Epithelial cell of proximal tubule (primary cell): ENCODE results near the gene RASA1. TPM values are rescaled to one million over a fixed set of nuclear protein-coding genes. Genes with fewer than 3 reads are reported as not detected.

Source experiments
- DNase-seq: peaks from one replicate; pipeline ENCODE4 v3.0.0-alpha.2; 2011; ENCODE audit warnings: low read depth
- H3K4me3 ChIP-seq: 2 replicates; pipeline ENCODE4 v1.5.1; 2011; ENCODE audit warnings: low read depth, mild to moderate bottlenecking, low read length
- total RNA-seq: library from RNA; depleted of rRNA; stranded (reverse); fragments of >200 nt; gene quantifications from 2 replicates; pipeline ENCODE4 v1.2.3, GENCODE V29; 2015
- TF ChIP-seq, protein P1 (sequence below): conservative IDR thresholded peaks from 2 replicates; pipeline ENCODE4 v1.5.1; 2012; ENCODE audit warnings: low read depth, mild to moderate bottlenecking, low read length

RASA1 gene
- total RNA-seq, 1 donor from 2014 or later = 40.7 TPM

DNA sequence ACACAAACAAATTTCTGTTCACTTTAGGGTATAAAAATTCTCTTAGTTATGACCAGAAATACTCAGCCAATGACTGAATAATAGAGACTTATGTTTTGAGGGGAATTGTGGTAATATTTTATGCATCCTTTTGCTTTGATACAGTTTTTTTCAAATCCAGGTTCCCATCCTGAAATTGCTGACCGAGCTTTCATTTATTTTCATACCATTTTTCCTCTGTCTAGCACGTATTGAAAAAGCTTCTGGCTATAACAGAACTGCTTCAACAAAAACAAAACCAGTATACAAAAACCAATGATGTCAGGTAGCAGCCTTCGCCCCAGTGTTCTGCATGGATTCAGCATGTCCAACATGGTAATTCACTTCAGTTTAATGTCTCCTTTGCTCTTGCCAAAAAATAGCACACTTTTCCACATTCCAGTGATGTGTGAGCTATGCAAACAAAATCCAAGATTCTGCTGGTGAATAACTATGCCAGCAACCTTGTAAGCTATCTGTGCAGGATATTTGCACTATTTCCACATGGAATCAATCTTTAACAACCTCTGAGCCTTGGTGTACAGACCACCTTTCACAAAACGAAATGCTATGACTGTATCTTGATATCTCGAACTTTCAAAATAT, 123.0 kb downstream of the RASA1 start:
- TF ChIP-seq, protein P1, sequence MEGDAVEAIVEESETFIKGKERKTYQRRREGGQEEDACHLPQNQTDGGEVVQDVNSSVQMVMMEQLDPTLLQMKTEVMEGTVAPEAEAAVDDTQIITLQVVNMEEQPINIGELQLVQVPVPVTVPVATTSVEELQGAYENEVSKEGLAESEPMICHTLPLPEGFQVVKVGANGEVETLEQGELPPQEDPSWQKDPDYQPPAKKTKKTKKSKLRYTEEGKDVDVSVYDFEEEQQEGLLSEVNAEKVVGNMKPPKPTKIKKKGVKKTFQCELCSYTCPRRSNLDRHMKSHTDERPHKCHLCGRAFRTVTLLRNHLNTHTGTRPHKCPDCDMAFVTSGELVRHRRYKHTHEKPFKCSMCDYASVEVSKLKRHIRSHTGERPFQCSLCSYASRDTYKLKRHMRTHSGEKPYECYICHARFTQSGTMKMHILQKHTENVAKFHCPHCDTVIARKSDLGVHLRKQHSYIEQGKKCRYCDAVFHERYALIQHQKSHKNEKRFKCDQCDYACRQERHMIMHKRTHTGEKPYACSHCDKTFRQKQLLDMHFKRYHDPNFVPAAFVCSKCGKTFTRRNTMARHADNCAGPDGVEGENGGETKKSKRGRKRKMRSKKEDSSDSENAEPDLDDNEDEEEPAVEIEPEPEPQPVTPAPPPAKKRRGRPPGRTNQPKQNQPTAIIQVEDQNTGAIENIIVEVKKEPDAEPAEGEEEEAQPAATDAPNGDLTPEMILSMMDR = no peak
- DNase-seq = no peak
- H3K4me3 ChIP-seq = no peak overlapping the region

DNA sequence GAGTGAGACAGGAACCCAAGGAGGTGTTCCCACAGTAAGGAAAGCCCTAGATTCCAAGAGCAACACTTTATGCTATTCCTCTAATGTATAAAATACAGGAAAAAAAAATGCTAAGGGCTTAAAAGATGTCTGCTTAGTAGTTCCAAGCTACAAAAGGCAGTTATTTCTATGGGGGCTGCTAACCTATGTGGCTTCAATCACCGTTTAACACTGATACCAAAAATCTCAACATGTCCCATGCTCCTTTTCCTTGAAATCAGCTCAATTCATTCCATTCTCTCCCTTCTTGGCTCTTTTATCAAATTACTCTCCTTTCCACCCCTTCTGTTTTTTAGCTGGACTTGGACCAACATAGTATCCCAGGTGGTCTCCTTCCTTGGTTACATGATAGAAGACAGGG, 124.5 kb downstream of the RASA1 start:
- DNase-seq = no peak
- no peak overlapping the region for H3K4me3 ChIP-seq
- TF ChIP-seq, protein P1 = no peak

DNA sequence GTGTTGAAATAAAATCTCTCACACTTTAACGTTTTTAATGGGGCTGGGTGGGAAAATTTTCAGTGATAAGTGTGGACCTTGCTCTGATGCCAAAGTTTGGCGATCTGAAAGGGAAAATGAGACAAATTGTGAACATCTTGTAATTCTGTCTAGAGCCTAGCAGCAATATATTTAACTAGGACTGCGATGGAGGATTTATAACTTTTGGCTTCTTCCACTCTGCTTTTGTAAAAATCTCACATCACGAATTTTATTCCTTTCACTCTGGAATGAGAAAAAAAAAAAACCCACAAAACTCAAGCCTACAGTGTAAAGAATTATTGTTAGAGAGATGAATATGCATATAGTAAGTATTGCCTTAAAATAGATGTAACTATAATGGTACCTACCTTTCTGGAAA, 125.1 kb downstream of the RASA1 start:
- TF ChIP-seq, protein P1 = no peak
- no peak overlapping the region for H3K4me3 ChIP-seq
- no peak for DNase-seq

DNA sequence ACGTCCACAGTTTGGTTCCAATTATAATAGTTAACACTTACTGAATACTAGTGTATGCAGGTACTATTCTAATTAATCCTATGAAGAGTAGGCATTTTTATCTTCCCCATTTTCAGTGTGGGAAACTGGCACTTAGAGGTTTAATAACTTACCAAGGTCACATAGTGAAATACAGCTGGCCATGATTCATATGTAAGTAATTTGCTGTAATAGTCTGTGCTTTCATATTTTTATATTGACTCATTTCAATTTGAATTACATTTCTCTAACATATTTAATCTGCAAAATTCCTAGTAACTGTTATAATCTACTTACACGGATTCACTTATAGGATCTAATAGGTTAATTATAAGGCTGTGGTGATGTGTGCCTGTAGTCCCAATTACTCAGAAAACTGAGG, 125.6 kb downstream of the RASA1 start:
- TF ChIP-seq, protein P1 = no peak
- DNase-seq = peak; percentile 73

DNA sequence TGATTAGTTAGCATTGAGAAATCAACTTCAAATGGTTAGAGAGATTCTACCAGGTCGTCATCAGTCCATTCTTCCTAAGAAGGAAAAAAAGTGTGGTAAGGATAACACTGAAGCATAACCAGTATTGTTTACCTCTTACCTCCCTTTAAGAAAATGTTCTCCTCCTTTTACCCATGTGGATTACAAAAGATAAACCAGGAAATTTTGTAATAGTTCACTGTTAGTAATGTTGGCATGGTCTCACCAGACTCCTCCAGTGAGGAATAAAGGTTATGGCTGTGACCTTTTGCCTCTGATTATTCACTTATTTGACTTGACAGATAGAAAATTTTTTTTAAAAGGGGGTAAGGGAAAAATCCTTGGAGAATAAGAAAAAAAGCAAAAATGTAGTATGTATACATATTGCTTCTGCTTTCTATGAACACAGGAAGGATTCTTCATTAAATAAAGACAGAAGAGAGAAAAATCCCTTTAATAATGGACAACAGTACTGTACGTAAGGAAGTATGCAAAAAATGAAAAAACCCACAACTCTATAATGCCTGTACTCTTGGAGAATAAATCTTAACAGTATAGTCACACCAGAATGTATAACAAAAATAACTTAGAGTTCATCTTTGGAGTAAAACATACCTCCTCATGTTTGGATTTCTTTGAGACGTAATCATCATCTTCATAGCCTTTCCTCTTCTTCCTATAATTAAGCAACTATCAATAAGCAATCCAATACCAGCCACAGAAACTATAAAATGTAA, 126.9 kb downstream of the RASA1 start:
- peak; percentile 79 for DNase-seq
- TF ChIP-seq, protein P1 = no peak
- H3K4me3 ChIP-seq = no peak overlapping the region

More for the DNA sequence above, 125.6 kb downstream of the RASA1 start:
- H3K4me3 ChIP-seq = no peak overlapping the region

DNA sequence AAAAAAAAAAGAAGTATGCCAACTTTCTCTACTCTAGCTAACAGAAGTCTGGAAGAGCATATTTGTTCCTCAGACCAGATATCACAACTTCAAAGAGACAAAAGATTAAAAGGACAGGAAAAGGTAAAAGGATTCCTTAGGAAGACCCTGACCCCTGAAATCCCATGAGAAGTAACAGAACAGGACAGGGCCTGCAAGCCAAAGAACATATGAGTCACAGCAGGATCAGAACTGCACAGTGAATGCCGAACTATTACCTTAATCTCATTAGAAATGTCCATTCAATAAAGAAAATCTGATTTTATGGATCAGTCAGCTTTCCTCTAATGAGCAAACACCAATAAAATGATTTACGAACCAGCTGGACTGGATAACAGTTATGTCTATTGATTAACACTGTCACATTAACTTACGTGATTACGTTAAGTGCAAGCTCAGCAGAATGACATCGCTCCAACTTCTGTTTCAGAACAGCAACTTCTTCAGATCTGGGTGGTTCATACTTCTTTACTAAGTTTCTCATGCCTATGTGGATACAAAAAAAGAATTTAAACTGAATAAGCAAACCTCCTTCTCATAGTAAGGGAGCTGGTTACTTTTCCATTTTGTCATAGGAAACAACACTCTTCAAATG, 131.4 kb downstream of the RASA1 start:
- no peak overlapping the region for H3K4me3 ChIP-seq
- no peak for DNase-seq
- TF ChIP-seq, protein P1 = no peak
